ENCODE measurements around the gene SLC4A9. TPM values are rescaled to one million over a fixed set of nuclear protein-coding genes. Genes with fewer than 3 reads are reported as not detected.

Gene SLC4A9
- total and polyA plus RNA-seq, 9 donors: 0.13 TPM; not detected in 8

GRCh38 chr5:140351609-140352334 lies 8.2 kb upstream of the SLC4A9 start:
- 2 to 3% (median 2%) methylated on average over 5 of the region's 5 CpGs for WGBS, 3 donors
- Histone ChIP-seq H3K4me1 (ENCODE audit: insufficient read depth) (no peaks in the 10 kb centered on the region), H3K27ac (no peak overlapping the region), H3K4me3 (no peak overlapping the region), H3K27me3 (no peaks in the 10 kb centered on the region), H3K9me3 (no peaks in the 10 kb centered on the region), H3K36me3 (no peaks in the 10 kb centered on the region)
- DNase-seq: peak in 1 of 5 donors; percentile 60
- TF ChIP-seq EP300 (IDR thresholded peaks at IDR 0.05) (no peak), POLR2A (IDR thresholded peaks at IDR 0.05) (no peak), CTCF (IDR thresholded peaks at IDR 0.05) (peak; percentile 69 to 77 (median 75))
- intact Hi-C loops (cut with DNase I): loop anchor here in 1 of 4 donors (5.0 kb wide), 1 partner anchor 109 kb away; no protein-coding TSS in a partner anchor

- DNase-seq: no peak
- Histone ChIP-seq H3K4me1 (ENCODE audit: insufficient read depth) (no peaks in the 10 kb centered on the region), H3K9me3 (no peaks in the 10 kb centered on the region), H3K4me3 (no peak overlapping the region), H3K36me3 (no peaks in the 10 kb centered on the region), H3K27me3 (no peaks in the 10 kb centered on the region), H3K27ac (no peak overlapping the region)
- intact Hi-C loops (cut with DNase I): no loop called here
- TF ChIP-seq POLR2A (IDR thresholded peaks at IDR 0.05) (no peak), EP300 (IDR thresholded peaks at IDR 0.05) (no peak), CTCF (IDR thresholded peaks at IDR 0.05) (no peak)
- WGBS, 3 donors: 87 to 88% (median 88%) methylated on average over 7 of the region's 7 CpGs
Observed at GRCh38 chr5:140355546-140355945, 4.4 kb upstream of the SLC4A9 start.

- TF ChIP-seq EP300 (IDR thresholded peaks at IDR 0.05): no peak
- TF ChIP-seq CTCF (IDR thresholded peaks at IDR 0.05): no peak
- TF ChIP-seq POLR2A (IDR thresholded peaks at IDR 0.05): no peak
- no peaks in the 10 kb centered on the region for H3K36me3 ChIP-seq
Observed at GRCh38 chr5:140356853-140357725, 2.9 kb upstream of the SLC4A9 start.

GRCh38 chr5:140357726-140358093 lies 2.3 kb upstream of the SLC4A9 start:
- Histone ChIP-seq H3K27me3 (no peaks in the 10 kb centered on the region), H3K4me1 (ENCODE audit: insufficient read depth) (no peaks in the 10 kb centered on the region), H3K27ac (no peak overlapping the region), H3K36me3 (no peaks in the 10 kb centered on the region), H3K4me3 (no peak overlapping the region), H3K9me3 (no peaks in the 10 kb centered on the region)
- 1 to 2% (median 1%) methylated on average over 18 of the region's 18 CpGs for WGBS, 3 donors
- peak; percentile 65 to 85 (median 83) for DNase-seq
- intact Hi-C loops (cut with DNase I): loop anchor here in 1 of 4 donors (2.0 kb wide), 1 partner anchor 113 kb away; no protein-coding TSS in a partner anchor
- TF ChIP-seq POLR2A (IDR thresholded peaks at IDR 0.05): no peak
- TF ChIP-seq CTCF (IDR thresholded peaks at IDR 0.05): peak; percentile 64 to 78 (median 75)

More at GRCh38 chr5:140356853-140357725, 2.9 kb upstream of the SLC4A9 start:
- Histone ChIP-seq H3K4me3 (no peak overlapping the region), H3K4me1 (ENCODE audit: insufficient read depth) (no peaks in the 10 kb centered on the region), H3K27ac (no peak overlapping the region), H3K9me3 (no peaks in the 10 kb centered on the region), H3K27me3 (no peaks in the 10 kb centered on the region)
- intact Hi-C loops (cut with DNase I): loop anchor here in 1 of 4 donors (2.0 kb wide), 1 partner anchor 112 kb away; no protein-coding TSS in a partner anchor
- WGBS, 3 donors: 26 to 41% (median 32%) methylated on average over 8 to 10 of the region's 10 CpGs
- no peak for DNase-seq
